ENCODE data around the gene CPNE4. TPM values are rescaled to one million over a fixed set of nuclear protein-coding genes. Genes with fewer than 3 reads are reported as not detected.

Gene CPNE4
- total RNA-seq, 1 donor from 2014 or later, result 16.1 TPM

- Mint-ChIP-seq H3K27me3 (ENCODE audit: low read depth) (peaks cover 2% of the 10 kb centered on the region), H3K4me1 (no peaks in the 10 kb centered on the region), H3K36me3 (ENCODE audit: low read depth) (peaks cover 5% of the 10 kb centered on the region), H3K9me3 (no peaks in the 10 kb centered on the region), H3K27ac (ENCODE audit: unreplicated experiment) (no peak overlapping the region), H3K4me3 (no peak overlapping the region)
- TF ChIP-seq, protein P1, sequence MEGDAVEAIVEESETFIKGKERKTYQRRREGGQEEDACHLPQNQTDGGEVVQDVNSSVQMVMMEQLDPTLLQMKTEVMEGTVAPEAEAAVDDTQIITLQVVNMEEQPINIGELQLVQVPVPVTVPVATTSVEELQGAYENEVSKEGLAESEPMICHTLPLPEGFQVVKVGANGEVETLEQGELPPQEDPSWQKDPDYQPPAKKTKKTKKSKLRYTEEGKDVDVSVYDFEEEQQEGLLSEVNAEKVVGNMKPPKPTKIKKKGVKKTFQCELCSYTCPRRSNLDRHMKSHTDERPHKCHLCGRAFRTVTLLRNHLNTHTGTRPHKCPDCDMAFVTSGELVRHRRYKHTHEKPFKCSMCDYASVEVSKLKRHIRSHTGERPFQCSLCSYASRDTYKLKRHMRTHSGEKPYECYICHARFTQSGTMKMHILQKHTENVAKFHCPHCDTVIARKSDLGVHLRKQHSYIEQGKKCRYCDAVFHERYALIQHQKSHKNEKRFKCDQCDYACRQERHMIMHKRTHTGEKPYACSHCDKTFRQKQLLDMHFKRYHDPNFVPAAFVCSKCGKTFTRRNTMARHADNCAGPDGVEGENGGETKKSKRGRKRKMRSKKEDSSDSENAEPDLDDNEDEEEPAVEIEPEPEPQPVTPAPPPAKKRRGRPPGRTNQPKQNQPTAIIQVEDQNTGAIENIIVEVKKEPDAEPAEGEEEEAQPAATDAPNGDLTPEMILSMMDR (conservative IDR thresholded peaks at IDR 0.05), result no peak
- DNase-seq (ENCODE audit: low read depth, low spot score), result no peak
Measured at GRCh38 chr3:131546441-131546840, 488.4 kb downstream of the CPNE4 start.

GRCh38 chr3:131544557-131544956, 490.3 kb downstream of the CPNE4 start:
- Mint-ChIP-seq H3K4me1 (no peaks in the 10 kb centered on the region), H3K36me3 (ENCODE audit: low read depth) (peaks cover 5% of the 10 kb centered on the region), H3K9me3 (no peaks in the 10 kb centered on the region), H3K27ac (ENCODE audit: unreplicated experiment) (no peak overlapping the region), H3K27me3 (ENCODE audit: low read depth) (no peaks in the 10 kb centered on the region), H3K4me3 (no peak overlapping the region)
- TF ChIP-seq, protein P1 (conservative IDR thresholded peaks at IDR 0.05), result no peak
- DNase-seq (ENCODE audit: low read depth, low spot score), result no peak

GRCh38 chr3:131543714-131544113, 491.1 kb downstream of the CPNE4 start:
- no peak for DNase-seq (ENCODE audit: low read depth, low spot score)
- Mint-ChIP-seq H3K4me1 (no peaks in the 10 kb centered on the region), H3K27ac (ENCODE audit: unreplicated experiment) (no peak overlapping the region), H3K9me3 (no peaks in the 10 kb centered on the region), H3K36me3 (ENCODE audit: low read depth) (peaks cover 2% of the 10 kb centered on the region), H3K27me3 (ENCODE audit: low read depth) (peaks cover 3% of the 10 kb centered on the region), H3K4me3 (no peak overlapping the region)
- TF ChIP-seq, protein P1 (conservative IDR thresholded peaks at IDR 0.05), result no peak

- no peak for DNase-seq (ENCODE audit: low read depth, low spot score)
- TF ChIP-seq, protein P1 (conservative IDR thresholded peaks at IDR 0.05), result no peak
- H3K36me3 Mint-ChIP-seq (ENCODE audit: low read depth), result peaks cover 2% of the 10 kb centered on the region
- H3K27ac Mint-ChIP-seq (ENCODE audit: unreplicated experiment), result no peak overlapping the region
- no peak overlapping the region for H3K4me3 Mint-ChIP-seq
- H3K9me3 Mint-ChIP-seq, result no peaks in the 10 kb centered on the region
- peaks cover 3% of the 10 kb centered on the region for H3K27me3 Mint-ChIP-seq (ENCODE audit: low read depth)
- H3K4me1 Mint-ChIP-seq, result no peaks in the 10 kb centered on the region
Measured at GRCh38 chr3:131541288-131541687, 493.5 kb downstream of the CPNE4 start.

GRCh38 chr3:131540821-131541220, 494.0 kb downstream of the CPNE4 start:
- TF ChIP-seq, protein P1 (conservative IDR thresholded peaks at IDR 0.05), result no peak
- Mint-ChIP-seq H3K27me3 (ENCODE audit: low read depth) (peaks cover 3% of the 10 kb centered on the region), H3K4me1 (no peaks in the 10 kb centered on the region), H3K9me3 (no peaks in the 10 kb centered on the region), H3K4me3 (no peak overlapping the region), H3K36me3 (ENCODE audit: low read depth) (peaks cover 2% of the 10 kb centered on the region), H3K27ac (ENCODE audit: unreplicated experiment) (no peak overlapping the region)
- no peak for DNase-seq (ENCODE audit: low read depth, low spot score)

DNA sequence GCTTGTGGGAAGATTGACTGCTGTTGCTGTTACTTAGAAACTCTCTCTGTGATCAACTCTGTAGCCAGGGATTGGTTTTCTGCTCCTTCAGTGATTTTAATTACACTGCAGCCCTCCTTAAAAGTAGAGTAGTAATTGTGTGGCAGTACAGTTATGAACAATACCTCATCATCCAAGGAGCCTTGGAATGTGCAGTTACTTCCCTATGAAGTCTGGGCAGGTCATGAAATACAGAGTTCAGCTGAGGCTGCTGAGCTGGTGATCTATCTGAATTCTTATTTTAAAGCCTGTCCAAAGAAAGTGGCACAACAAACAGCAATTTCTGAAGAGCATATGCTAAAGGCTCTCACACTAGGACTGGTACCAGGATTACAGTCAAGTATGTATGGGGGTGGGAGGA, 494.7 kb downstream of the CPNE4 start:
- Mint-ChIP-seq H3K4me3 (no peak overlapping the region), H3K36me3 (ENCODE audit: low read depth) (peaks cover 2% of the 10 kb centered on the region), H3K27ac (ENCODE audit: unreplicated experiment) (no peak overlapping the region), H3K9me3 (no peaks in the 10 kb centered on the region), H3K4me1 (no peaks in the 10 kb centered on the region), H3K27me3 (ENCODE audit: low read depth) (peaks cover 3% of the 10 kb centered on the region)
- DNase-seq (ENCODE audit: low read depth, low spot score), result no peak
- TF ChIP-seq, protein P1 (conservative IDR thresholded peaks at IDR 0.05), result no peak

Measured in neural crest cell (in vitro differentiated cells).